ENCODE data around the gene AP5S1. TPM values are rescaled to one million over a fixed set of nuclear protein-coding genes. Genes with fewer than 3 reads are reported as not detected.

Gene AP5S1
- total RNA-seq, 1 donor from 2014 or later, result 8.9 TPM

DNA sequence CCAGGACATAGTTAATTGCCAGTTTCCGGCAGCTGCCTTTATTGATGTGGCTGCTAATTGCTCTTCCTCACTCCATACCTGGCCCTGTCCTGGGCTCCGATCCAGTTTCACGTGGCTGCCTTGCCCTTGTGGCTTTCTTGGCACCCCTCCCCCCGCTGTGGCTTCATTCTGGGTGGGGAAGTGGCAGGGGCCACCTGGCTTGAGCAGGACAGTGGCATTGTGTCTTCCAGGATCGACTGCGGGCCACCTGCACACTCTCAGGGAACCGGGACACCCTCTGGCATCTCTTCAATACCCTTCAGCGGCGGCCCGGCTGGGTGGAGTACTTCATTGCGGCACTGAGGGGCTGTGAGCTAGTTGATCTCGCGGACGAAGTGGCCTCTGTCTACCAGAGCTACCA is 37.1 kb downstream of the AP5S1 start:
- peaks cover 36 to 43% (median 43%) of the 10 kb centered on the region in 3 donors for H3K36me3 ChIP-seq (ENCODE audit: control insufficient read depth in 3 of 3, insufficient read depth in 3 of 3, low read length in 3 of 3)
- H3K27me3 ChIP-seq (ENCODE audit: control insufficient read depth in 3 of 3, insufficient read depth in 3 of 3, low read length in 3 of 3), result no peaks in the 10 kb centered on the region
- H3K27ac ChIP-seq (ENCODE audit: low read depth, low read length), result no peak overlapping the region
- H3K4me1 ChIP-seq (ENCODE audit: control insufficient read depth in 3 of 3, insufficient read depth in 3 of 3, low read length in 3 of 3), result peaks cover 0 to 3% (median 3%) of the 10 kb centered on the region in 3 donors
- H3K9ac ChIP-seq (ENCODE audit: low read depth in 1 of 3, low read length in 3 of 3), result no peak overlapping the region
- H3K4me3 ChIP-seq (ENCODE audit: low read length in 3 of 3), result no peak overlapping the region
- H3K9me3 ChIP-seq (ENCODE audit: control insufficient read depth in 3 of 3, low read length in 3 of 3), result no peaks in the 10 kb centered on the region

DNA sequence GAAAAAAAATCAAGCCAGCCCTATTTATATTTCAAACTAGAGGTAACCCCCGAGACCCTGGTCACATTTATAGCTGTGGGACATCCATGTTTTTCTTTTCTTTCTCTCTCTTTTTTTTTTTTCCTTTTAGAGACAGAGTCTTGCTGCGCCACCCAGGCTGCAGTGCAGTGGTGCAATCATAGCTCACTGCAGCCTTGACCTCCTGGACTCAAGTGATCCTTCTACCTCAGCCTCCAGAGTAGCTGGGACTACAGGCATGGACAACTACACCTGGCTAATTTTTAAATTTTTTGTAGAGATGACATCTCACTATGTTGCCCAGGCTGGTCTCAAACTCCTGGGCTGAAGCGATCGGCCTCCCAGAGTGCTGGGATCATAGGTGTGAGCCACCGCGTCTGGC is 38.3 kb downstream of the AP5S1 start:
- no peak overlapping the region for H3K4me3 ChIP-seq (ENCODE audit: low read length in 3 of 3)
- H3K27ac ChIP-seq (ENCODE audit: low read depth, low read length), result no peak overlapping the region
- peaks cover 0 to 3% (median 3%) of the 10 kb centered on the region in 3 donors for H3K4me1 ChIP-seq (ENCODE audit: control insufficient read depth in 3 of 3, insufficient read depth in 3 of 3, low read length in 3 of 3)
- H3K9ac ChIP-seq (ENCODE audit: low read depth in 1 of 3, low read length in 3 of 3), result no peak overlapping the region
- H3K36me3 ChIP-seq (ENCODE audit: control insufficient read depth in 3 of 3, insufficient read depth in 3 of 3, low read length in 3 of 3), result peaks cover 49 to 56% (median 56%) of the 10 kb centered on the region in 3 donors
- no peaks in the 10 kb centered on the region for H3K9me3 ChIP-seq (ENCODE audit: control insufficient read depth in 3 of 3, low read length in 3 of 3)
- H3K27me3 ChIP-seq (ENCODE audit: control insufficient read depth in 3 of 3, insufficient read depth in 3 of 3, low read length in 3 of 3), result no peaks in the 10 kb centered on the region

DNA sequence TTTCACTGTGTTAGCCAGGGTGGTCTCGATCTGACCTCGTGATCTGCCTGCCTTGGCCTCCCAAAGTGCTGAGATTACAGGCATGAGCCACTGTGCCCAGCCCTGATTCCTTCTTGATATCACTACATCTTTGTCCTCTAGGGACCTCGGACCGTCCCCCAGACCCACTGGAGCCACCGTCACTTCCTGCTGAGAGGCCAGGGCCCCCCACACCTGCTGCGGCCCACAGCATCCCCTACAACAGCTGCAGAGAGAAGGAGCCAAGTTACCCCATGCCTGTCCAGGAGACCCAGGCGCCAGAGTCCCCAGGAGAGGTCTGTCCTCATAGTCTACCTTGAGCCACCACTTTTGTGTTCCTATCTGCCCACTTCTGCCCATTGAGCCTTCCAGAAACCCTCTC is 40.8 kb downstream of the AP5S1 start:
- Histone ChIP-seq H3K36me3 (ENCODE audit: control insufficient read depth in 3 of 3, insufficient read depth in 3 of 3, low read length in 3 of 3) (peaks cover 71 to 72% (median 72%) of the 10 kb centered on the region in 3 donors), H3K9me3 (ENCODE audit: control insufficient read depth in 3 of 3, low read length in 3 of 3) (no peaks in the 10 kb centered on the region), H3K4me3 (ENCODE audit: low read length in 3 of 3) (no peak overlapping the region), H3K27ac (ENCODE audit: low read depth, low read length) (no peak overlapping the region), H3K27me3 (ENCODE audit: control insufficient read depth in 3 of 3, insufficient read depth in 3 of 3, low read length in 3 of 3) (no peaks in the 10 kb centered on the region), H3K9ac (ENCODE audit: low read depth in 1 of 3, low read length in 3 of 3) (no peak overlapping the region), H3K4me1 (ENCODE audit: control insufficient read depth in 3 of 3, insufficient read depth in 3 of 3, low read length in 3 of 3) (no peaks in the 10 kb centered on the region)

GRCh38 chr20:3862333-3862732 is 42.0 kb downstream of the AP5S1 start:
- no peaks in the 10 kb centered on the region for H3K9me3 ChIP-seq (ENCODE audit: control insufficient read depth in 3 of 3, low read length in 3 of 3)
- no peak overlapping the region for H3K4me3 ChIP-seq (ENCODE audit: low read length in 3 of 3)
- no peak overlapping the region for H3K9ac ChIP-seq (ENCODE audit: low read depth in 1 of 3, low read length in 3 of 3)
- H3K27ac ChIP-seq (ENCODE audit: low read depth, low read length), result no peak overlapping the region
- H3K4me1 ChIP-seq (ENCODE audit: control insufficient read depth in 3 of 3, insufficient read depth in 3 of 3, low read length in 3 of 3), result no peaks in the 10 kb centered on the region
- H3K27me3 ChIP-seq (ENCODE audit: control insufficient read depth in 3 of 3, insufficient read depth in 3 of 3, low read length in 3 of 3), result no peaks in the 10 kb centered on the region
- H3K36me3 ChIP-seq (ENCODE audit: control insufficient read depth in 3 of 3, insufficient read depth in 3 of 3, low read length in 3 of 3), result peaks cover 73 to 76% (median 74%) of the 10 kb centered on the region in 3 donors

DNA sequence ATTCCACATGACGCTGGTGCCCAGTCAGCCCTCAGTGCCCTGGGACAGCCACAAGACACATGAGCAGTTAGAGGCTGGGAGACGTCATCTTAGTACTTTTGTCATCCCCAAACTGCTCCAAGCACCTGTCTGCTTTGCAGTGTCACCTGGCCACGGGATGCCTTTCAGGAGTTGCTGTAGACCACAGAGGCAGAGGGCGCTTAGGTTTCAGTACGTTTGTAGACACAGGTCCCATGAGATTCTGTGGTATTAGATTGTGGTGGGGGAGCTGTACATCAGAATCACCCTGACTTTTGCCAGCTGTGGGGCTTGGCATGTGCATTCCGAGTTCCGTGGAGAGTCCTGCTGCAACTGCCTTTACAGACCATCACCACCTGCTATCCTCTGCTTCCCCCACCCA is 43.0 kb downstream of the AP5S1 start:
- Histone ChIP-seq H3K27ac (ENCODE audit: low read depth, low read length) (no peak overlapping the region), H3K4me1 (ENCODE audit: control insufficient read depth in 3 of 3, insufficient read depth in 3 of 3, low read length in 3 of 3) (no peaks in the 10 kb centered on the region), H3K9me3 (ENCODE audit: control insufficient read depth in 3 of 3, low read length in 3 of 3) (no peaks in the 10 kb centered on the region), H3K36me3 (ENCODE audit: control insufficient read depth in 3 of 3, insufficient read depth in 3 of 3, low read length in 3 of 3) (peaks cover 65 to 69% (median 68%) of the 10 kb centered on the region in 3 donors), H3K4me3 (ENCODE audit: low read length in 3 of 3) (no peak overlapping the region), H3K27me3 (ENCODE audit: control insufficient read depth in 3 of 3, insufficient read depth in 3 of 3, low read length in 3 of 3) (no peaks in the 10 kb centered on the region), H3K9ac (ENCODE audit: low read depth in 1 of 3, low read length in 3 of 3) (no peak overlapping the region)

GRCh38 chr20:3864518-3864917 is 44.2 kb downstream of the AP5S1 start:
- Histone ChIP-seq H3K9ac (ENCODE audit: low read depth in 1 of 3, low read length in 3 of 3) (no peak overlapping the region), H3K4me1 (ENCODE audit: control insufficient read depth in 3 of 3, insufficient read depth in 3 of 3, low read length in 3 of 3) (no peaks in the 10 kb centered on the region), H3K36me3 (ENCODE audit: control insufficient read depth in 3 of 3, insufficient read depth in 3 of 3, low read length in 3 of 3) (peaks cover 60 to 66% (median 63%) of the 10 kb centered on the region in 3 donors), H3K9me3 (ENCODE audit: control insufficient read depth in 3 of 3, low read length in 3 of 3) (no peaks in the 10 kb centered on the region), H3K27ac (ENCODE audit: low read depth, low read length) (no peak overlapping the region), H3K27me3 (ENCODE audit: control insufficient read depth in 3 of 3, insufficient read depth in 3 of 3, low read length in 3 of 3) (no peaks in the 10 kb centered on the region), H3K4me3 (ENCODE audit: low read length in 3 of 3) (no peak overlapping the region)

DNA sequence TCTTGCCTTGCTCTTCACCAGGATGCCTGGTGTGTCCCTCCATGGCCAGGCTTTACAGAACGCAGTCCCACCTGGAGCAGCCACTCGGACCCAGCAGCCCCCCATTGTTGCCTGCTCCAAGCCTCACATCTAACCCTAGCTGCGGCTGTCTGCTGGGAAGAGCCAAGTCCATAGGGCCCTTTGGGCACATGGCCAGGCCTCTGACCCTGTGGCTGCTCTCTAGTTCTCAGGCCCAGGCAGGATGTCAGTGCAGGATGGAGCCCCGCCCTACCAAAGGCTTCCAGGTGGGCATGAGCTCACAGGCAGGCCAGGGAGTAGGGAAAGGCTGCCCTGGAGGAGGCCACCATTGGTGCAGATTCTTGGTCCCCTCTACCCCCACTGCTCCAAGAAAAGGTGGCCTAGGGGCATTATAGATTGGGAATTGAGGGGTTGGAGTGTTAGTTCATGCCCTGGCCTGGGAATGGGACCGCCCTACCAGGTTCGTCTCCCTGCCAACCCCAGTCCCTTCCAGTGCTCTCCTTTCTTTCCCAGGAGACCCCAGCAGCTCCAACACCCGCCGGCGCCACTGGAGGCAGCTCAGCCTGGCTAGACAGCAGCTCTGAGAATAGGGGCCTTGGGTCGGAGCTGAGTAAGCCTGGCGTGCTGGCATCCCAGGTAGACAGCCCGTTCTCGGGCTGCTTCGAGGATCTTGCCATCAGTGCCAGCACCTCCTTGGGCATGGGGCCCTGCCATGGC is 45.0 kb downstream of the AP5S1 start:
- Histone ChIP-seq H3K27me3 (ENCODE audit: control insufficient read depth in 3 of 3, insufficient read depth in 3 of 3, low read length in 3 of 3) (no peaks in the 10 kb centered on the region), H3K9me3 (ENCODE audit: control insufficient read depth in 3 of 3, low read length in 3 of 3) (no peaks in the 10 kb centered on the region), H3K9ac (ENCODE audit: low read depth in 1 of 3, low read length in 3 of 3) (no peak overlapping the region), H3K4me3 (ENCODE audit: low read length in 3 of 3) (no peak overlapping the region), H3K27ac (ENCODE audit: low read depth, low read length) (no peak overlapping the region), H3K36me3 (ENCODE audit: control insufficient read depth in 3 of 3, insufficient read depth in 3 of 3, low read length in 3 of 3) (peaks cover 63 to 73% (median 63%) of the 10 kb centered on the region in 3 donors), H3K4me1 (ENCODE audit: control insufficient read depth in 3 of 3, insufficient read depth in 3 of 3, low read length in 3 of 3) (no peaks in the 10 kb centered on the region)

- Histone ChIP-seq H3K9ac (ENCODE audit: low read depth in 1 of 3, low read length in 3 of 3) (no peak overlapping the region), H3K4me3 (ENCODE audit: low read length in 3 of 3) (no peak overlapping the region), H3K27ac (ENCODE audit: low read depth, low read length) (no peak overlapping the region), H3K9me3 (ENCODE audit: control insufficient read depth in 3 of 3, low read length in 3 of 3) (no peaks in the 10 kb centered on the region), H3K27me3 (ENCODE audit: control insufficient read depth in 3 of 3, insufficient read depth in 3 of 3, low read length in 3 of 3) (no peaks in the 10 kb centered on the region), H3K36me3 (ENCODE audit: control insufficient read depth in 3 of 3, insufficient read depth in 3 of 3, low read length in 3 of 3) (peaks cover 63 to 74% (median 63%) of the 10 kb centered on the region in 3 donors), H3K4me1 (ENCODE audit: control insufficient read depth in 3 of 3, insufficient read depth in 3 of 3, low read length in 3 of 3) (no peaks in the 10 kb centered on the region)
Measured at GRCh38 chr20:3865887-3866407, 45.6 kb downstream of the AP5S1 start.

GRCh38 chr20:3866464-3866863 is 46.1 kb downstream of the AP5S1 start:
- Histone ChIP-seq H3K27ac (ENCODE audit: low read depth, low read length) (no peak overlapping the region), H3K9ac (ENCODE audit: low read depth in 1 of 3, low read length in 3 of 3) (no peak overlapping the region), H3K4me3 (ENCODE audit: low read length in 3 of 3) (no peak overlapping the region), H3K36me3 (ENCODE audit: control insufficient read depth in 3 of 3, insufficient read depth in 3 of 3, low read length in 3 of 3) (peaks cover 61 to 74% (median 64%) of the 10 kb centered on the region in 3 donors), H3K4me1 (ENCODE audit: control insufficient read depth in 3 of 3, insufficient read depth in 3 of 3, low read length in 3 of 3) (no peaks in the 10 kb centered on the region), H3K9me3 (ENCODE audit: control insufficient read depth in 3 of 3, low read length in 3 of 3) (no peaks in the 10 kb centered on the region), H3K27me3 (ENCODE audit: control insufficient read depth in 3 of 3, insufficient read depth in 3 of 3, low read length in 3 of 3) (no peaks in the 10 kb centered on the region)

DNA sequence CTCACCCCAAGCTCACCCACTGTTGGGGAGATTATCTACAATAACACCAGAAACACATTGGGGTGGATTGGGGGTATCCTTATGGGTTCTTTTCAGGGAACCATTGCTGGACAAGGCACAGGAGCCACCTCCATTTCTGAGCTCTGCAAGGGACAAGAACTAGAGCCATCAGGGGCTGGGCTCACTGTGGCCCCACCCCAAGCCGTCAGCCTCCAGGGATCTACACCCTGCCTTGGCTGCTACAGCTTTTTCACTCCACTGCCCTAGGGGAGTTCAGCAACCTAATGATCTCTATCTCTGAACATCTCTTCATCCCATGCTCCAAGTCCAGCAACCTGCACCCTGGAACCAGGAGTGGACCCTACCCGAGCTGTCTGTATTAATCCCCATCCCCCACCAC is 47.5 kb downstream of the AP5S1 start:
- H3K27ac ChIP-seq (ENCODE audit: low read depth, low read length), result no peak overlapping the region
- H3K36me3 ChIP-seq (ENCODE audit: control insufficient read depth in 3 of 3, insufficient read depth in 3 of 3, low read length in 3 of 3), result peaks cover 54 to 68% (median 57%) of the 10 kb centered on the region in 3 donors
- H3K4me3 ChIP-seq (ENCODE audit: low read length in 3 of 3), result no peak overlapping the region
- no peak overlapping the region for H3K9ac ChIP-seq (ENCODE audit: low read depth in 1 of 3, low read length in 3 of 3)
- H3K9me3 ChIP-seq (ENCODE audit: control insufficient read depth in 3 of 3, low read length in 3 of 3), result no peaks in the 10 kb centered on the region
- H3K27me3 ChIP-seq (ENCODE audit: control insufficient read depth in 3 of 3, insufficient read depth in 3 of 3, low read length in 3 of 3), result no peaks in the 10 kb centered on the region
- H3K4me1 ChIP-seq (ENCODE audit: control insufficient read depth in 3 of 3, insufficient read depth in 3 of 3, low read length in 3 of 3), result peaks cover 0 to 6% (median 0%) of the 10 kb centered on the region in 3 donors

Measured in skeletal muscle tissue (tissue), 4 donors.